ENCODE measurements around the gene EIF6.
"Not testable (repeated sequence)": the region's sequence is repeated elsewhere in the genome, so short reads cannot be mapped to it uniquely, and the experiment has no call there.

EIF6 gene

GRCh38 chr20:35284267-35284991, at the start of gene EIF6:
EIF6 (minus strand) TSS chr20:35284772; CDS start chr20:35284487, 285 bp downstream.
- FAIRE-seq (peak; percentile 79), DNase-seq (ENCODE audit: insufficient read length, low spot score) (peak; percentile 97)

DNA sequence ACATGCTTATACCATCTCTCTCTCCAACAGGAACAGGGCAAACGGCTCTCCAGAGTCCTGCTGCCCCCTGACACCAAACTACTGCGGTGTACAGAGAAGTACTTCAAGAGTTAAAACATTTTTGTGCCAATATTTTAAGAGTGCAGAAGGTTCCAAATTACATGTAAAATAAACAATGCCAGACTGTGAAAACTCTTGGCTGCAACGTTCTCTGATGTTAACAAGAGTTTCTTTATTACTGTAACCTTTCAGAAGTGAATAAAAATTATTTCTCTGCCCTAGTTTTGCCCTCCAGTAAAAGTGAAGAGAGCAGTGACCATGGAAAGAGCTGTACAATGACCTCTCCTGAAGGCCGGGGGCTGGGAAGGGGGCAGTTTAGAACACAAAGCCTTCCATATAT, 49.0 kb upstream of the EIF6 start:
- FAIRE-seq = no peak
- no peak for DNase-seq (ENCODE audit: insufficient read length, low spot score)

DNA sequence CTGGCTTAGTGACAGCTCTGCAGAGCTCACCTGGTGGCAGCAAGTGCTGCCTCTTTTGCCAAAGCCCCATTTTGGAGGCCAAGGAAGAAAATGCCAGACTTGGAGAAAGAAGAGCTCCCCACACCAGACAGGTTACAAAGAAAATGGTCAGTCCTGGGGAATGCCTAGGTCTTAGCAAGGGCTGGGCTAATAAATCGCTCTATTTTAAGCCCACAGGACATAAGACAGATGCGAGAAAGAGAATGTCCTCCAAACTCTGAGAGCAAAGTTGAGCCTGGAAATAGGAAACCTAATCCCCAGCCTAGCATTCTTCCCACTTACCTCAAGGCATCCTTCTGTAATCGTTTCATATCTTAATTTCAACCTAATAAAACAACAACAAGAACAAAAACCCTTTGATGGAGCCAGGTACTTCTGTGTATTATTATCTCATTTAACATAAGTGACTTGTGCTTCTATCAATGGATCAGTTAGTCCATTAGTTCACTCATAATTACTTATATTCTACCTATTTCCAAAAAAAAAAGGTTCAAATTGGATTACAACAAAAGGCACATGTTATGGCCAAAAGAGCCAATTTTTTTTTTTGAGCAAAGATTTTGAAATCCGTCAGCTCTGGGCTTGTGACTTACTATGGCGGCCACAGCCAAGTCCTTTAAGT, 48.1 kb upstream of the EIF6 start:
- FAIRE-seq (no peak), DNase-seq (ENCODE audit: insufficient read length, low spot score) (no peak)

- no peak for FAIRE-seq
- peak; percentile 29 for DNase-seq (ENCODE audit: insufficient read length, low spot score)
These were observed 45.0 kb upstream of the EIF6 start for GRCh38 chr20:35329435-35330139.

DNA sequence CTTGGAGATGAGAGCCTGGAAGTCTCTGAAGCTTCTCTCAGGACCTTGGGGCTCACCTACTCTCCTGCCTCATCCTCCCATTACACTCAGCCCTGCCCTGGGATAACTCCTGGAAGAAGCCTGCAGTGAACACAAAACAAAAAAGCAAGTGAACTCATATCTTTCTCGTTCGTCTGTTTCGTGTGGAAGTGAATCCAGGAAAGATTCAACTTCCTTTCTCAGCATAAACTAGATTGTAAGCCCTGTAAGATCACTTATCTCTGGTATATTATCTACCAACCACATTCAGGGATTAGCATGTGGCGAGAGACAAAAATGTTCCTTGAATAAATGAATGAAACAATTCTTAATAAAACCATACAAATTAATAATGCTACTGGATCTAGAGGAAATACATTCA, 44.1 kb upstream of the EIF6 start:
- FAIRE-seq (no peak), DNase-seq (ENCODE audit: insufficient read length, low spot score) (no peak)

DNA sequence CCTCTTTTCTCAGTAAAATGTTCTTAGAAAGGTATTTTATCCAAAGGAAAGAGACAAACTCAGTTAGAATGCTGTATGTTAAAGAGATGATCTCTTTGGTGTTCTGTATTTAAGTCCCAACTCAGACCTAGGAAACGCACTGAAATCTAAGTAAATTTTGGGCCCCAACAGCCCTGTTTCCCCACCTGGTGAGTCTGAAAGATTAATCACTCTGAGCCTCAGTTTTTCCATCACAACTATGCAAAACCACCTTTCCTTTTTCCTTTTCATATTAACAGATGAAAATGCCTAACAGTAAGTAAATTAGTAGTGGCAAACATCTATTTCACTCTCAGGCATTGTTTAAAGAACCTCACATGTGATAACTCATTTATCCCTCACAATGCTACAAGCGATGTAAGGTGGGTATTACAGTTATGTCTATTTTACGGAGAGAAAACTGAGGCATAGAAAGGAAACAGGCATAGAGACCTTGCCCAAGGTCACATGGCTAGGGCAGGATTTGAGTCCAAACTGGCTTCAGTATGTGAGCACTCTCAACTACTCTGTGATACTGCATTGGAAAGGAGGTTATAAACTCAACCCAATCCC, 43.6 kb upstream of the EIF6 start:
- no peak for FAIRE-seq
- no peak for DNase-seq (ENCODE audit: insufficient read length, low spot score)

DNA sequence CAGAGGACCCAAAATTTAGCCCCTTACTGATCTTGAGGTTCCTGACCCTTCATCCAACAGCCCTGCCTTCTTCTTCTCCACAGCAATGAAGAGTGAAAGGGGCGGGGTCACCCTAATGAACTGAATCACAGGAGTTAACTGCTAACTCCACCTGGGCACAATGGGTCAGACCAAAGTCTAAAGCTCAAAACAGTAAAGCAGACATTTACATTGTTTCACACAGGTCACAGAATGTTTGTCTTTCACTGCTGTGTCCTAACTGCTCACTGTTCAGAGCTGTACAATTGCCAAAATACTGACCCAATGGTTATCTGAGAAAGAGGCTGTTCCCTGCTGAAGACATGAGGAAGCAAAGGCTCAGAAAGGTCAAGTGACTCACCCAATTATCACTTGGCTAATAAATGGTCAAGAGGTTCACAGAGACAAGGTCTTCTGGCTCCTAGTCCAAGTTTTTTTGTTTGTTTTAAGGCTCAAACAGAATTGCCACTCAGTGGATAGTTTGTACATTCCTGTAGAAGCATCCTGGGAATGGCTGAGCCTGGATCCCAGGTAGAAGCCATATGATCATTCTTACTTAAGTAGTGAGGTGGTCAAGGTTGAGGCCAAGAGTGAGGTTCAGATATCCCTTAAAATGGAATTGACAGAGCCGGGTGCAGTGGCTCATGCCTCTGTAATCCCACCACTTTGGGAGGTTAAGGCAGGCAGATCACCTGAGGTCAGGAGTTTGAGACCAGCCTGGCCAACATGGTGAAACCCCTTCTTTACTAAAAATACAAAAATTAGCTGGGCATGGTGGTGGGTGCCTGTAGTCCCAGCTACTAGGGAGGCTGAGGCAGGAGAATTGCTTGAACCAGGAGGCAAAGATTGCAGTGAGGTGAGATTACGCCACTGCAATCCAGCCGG, 42.8 kb upstream of the EIF6 start:
- FAIRE-seq = no peak

GRCh38 chr20:35326740-35327073, 42.1 kb upstream of the EIF6 start:
- no peak for FAIRE-seq
- DNase-seq (ENCODE audit: insufficient read length, low spot score) = no peak

More for the DNA sequence above, 42.8 kb upstream of the EIF6 start:
- DNase-seq (ENCODE audit: insufficient read length, low spot score) = no peak

- DNase-seq (ENCODE audit: insufficient read length, low spot score) = no peak
- FAIRE-seq = no peak
These were observed 41.6 kb upstream of the EIF6 start for GRCh38 chr20:35326021-35326739.

- DNase-seq (ENCODE audit: insufficient read length, low spot score) = no peak
- FAIRE-seq = no peak
These were observed 40.8 kb upstream of the EIF6 start for GRCh38 chr20:35325401-35325800.

DNA sequence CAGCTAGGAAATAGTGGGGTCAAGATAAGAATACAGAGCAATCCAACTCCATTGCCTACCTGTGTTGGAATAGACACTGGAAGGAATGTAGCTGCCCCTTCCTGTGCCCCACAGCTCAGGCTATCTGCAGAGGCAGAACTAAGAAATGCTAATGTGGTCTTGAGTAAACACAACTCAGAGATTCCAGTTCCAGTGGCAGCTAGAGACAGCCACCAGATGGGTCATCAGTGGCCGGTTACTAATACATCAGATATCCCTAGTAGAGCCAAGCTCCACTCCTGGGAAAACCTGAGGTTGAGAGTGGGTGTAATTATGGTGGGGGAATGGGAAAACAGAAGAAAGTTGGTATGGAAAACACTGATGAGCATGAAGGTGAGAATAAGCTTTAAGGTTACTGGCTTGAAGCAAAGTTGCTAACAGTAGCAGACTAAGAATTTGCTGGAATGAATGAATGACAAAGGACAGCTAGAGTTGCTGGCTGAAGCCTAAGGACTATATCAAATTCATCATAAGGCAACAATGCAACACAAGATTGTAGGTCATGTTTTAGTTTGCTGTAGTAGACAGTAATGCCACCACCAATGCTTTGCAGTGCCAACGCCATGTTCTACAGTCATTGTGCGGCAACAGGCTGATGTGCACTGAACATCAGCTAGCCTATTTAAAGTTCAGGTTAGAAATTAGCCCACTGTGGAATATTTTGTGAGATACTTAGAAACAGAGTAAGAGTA, 36.0 kb upstream of the EIF6 start:
- no peak for FAIRE-seq
- no peak for DNase-seq (ENCODE audit: insufficient read length, low spot score)

DNA sequence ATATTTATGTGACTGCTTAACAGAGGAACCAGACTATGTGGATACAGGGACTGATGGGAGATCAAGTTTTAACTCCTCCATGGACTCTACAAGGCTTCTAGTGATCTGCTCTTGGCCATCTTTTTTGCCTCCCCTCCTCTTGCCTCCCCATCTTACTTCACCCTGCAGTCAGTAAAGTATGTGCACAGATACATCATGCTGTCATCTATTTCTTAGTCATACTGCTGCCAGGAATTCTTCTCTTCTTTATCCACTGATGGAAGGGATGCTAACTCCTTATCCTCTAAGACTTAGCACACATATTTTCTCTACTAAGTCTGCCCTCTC, 35.3 kb upstream of the EIF6 start:
- FAIRE-seq = no peak
- no peak for DNase-seq (ENCODE audit: insufficient read length, low spot score)

- FAIRE-seq = no peak
- no peak for DNase-seq (ENCODE audit: insufficient read length, low spot score)
These were observed 34.8 kb upstream of the EIF6 start for GRCh38 chr20:35319192-35319870.

- no peak for DNase-seq (ENCODE audit: insufficient read length, low spot score)
- FAIRE-seq = no peak
These were observed 34.1 kb upstream of the EIF6 start for GRCh38 chr20:35318502-35319157.

DNA sequence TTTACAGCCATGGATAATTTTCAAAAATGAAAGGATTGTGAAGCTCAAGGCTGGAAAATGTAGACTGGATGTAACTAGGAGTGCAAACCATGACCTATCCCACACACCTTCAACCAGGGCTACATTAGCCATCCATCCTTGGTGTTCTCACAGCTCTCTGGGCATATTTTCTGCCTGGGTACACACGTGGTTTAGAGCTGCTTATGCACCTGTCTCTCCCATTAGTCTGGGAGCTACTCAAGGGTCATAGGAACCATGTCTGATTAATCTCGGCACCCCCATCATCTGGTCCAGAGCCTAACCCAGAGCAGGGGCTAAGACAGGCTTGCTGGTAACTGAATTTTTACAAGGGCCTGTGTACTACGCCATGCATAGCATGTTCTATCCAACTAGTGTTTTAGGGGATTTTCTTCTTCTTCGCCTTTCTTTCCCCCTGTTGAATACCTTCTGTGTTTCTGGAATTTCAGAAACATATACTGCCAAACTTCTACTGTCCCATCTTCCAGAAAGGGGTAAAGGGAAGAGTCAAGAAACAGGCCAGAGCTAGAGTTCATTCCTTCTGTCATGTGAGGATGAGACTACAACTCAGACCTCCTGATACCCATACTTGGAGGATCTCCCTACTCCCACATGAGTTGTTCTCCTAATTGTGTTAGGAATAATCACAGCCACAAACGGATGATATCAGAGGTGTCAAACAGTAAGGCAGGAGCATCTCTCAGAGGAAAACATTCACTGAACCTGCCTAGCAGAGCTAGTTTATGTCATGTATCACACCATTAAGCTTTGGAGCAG, 33.0 kb upstream of the EIF6 start:
- DNase-seq (ENCODE audit: insufficient read length, low spot score) (no peak), FAIRE-seq (no peak)

GRCh38 chr20:35316086-35316485, 31.5 kb upstream of the EIF6 start:
- DNase-seq (ENCODE audit: insufficient read length, low spot score) = no peak
- no peak for FAIRE-seq

- FAIRE-seq = not testable (repeated sequence)
These were observed 31.1 kb upstream of the EIF6 start for GRCh38 chr20:35315632-35316020.

More at GRCh38 chr20:35315632-35316020, 31.1 kb upstream of the EIF6 start:
- not testable (repeated sequence) for DNase-seq (ENCODE audit: insufficient read length, low spot score)

Data from GM19239 (cell line).